IMR-90 (cell line): ENCODE measurements around the gene FOXL1.

Experiments used
- BHLHE40 ChIP-seq: fragments of 150-350 bp; IDR thresholded peaks from 2 replicates; pipeline ENCODE4 v1.6.1; 2016; ENCODE audit warnings: mild to moderate bottlenecking, low read depth, low read length
- CEBPB ChIP-seq: IDR thresholded peaks from 2 replicates; pipeline ENCODE4 v1.6.1; 2012; ENCODE audit warnings: low read depth, low read length, improper control_type of control experiment
- CTCF ChIP-seq: conservative IDR thresholded peaks from 2 replicates; pipeline ENCODE4 v1.5.1; 2012; ENCODE audit warnings: mild to moderate bottlenecking, low read depth, low read length, improper control_type of control experiment
- ELK1 ChIP-seq: fragments of 150-350 bp; IDR thresholded peaks from 2 replicates; pipeline ENCODE4 v1.6.1; 2016; ENCODE audit warnings: low read depth, mild to moderate bottlenecking, low read length, moderate library complexity, borderline replicate concordance
- MAFK ChIP-seq: IDR thresholded peaks from 2 replicates; pipeline ENCODE4 v1.6.1; 2012; ENCODE audit warnings: low read depth, low read length, improper control_type of control experiment
- MAZ ChIP-seq: IDR thresholded peaks from 2 replicates; pipeline ENCODE4 v1.6.1; 2012; ENCODE audit warnings: low read depth, mild to moderate bottlenecking, low read length, improper control_type of control experiment, moderate library complexity, borderline replicate concordance
- MXI1 ChIP-seq: IDR thresholded peaks from 2 replicates; pipeline ENCODE4 v1.6.1; 2012; ENCODE audit warnings: low read depth, mild to moderate bottlenecking, low read length, moderate library complexity, borderline replicate concordance
- POLR2A ChIP-seq: IDR thresholded peaks from 2 replicates; pipeline ENCODE4 v1.6.1; 2012; ENCODE audit warnings: mild to moderate bottlenecking, low read depth, low read length
- RAD21 ChIP-seq: IDR thresholded peaks from 2 replicates; pipeline ENCODE4 v1.6.1; 2012; ENCODE audit warnings: low read length, improper control_type of control experiment
- RCOR1 ChIP-seq: IDR thresholded peaks from 2 replicates; pipeline ENCODE4 v1.6.1; 2012; ENCODE audit warnings: mild to moderate bottlenecking, low read length, improper control_type of control experiment; ENCODE audit not compliant: insufficient replicate concordance
- RFX5 ChIP-seq: IDR thresholded peaks from 2 replicates; pipeline ENCODE4 v1.8.0; 2012; ENCODE audit warnings: low read depth, mild to moderate bottlenecking, low read length, moderate library complexity
- SMC3 ChIP-seq: fragments of 150-350 bp; IDR thresholded peaks from 2 replicates; pipeline ENCODE4 v1.6.1; 2016; ENCODE audit warnings: low read depth, mild to moderate bottlenecking, antibody characterized with exemption, low read length, moderate library complexity
- USF2 ChIP-seq: fragments of 150-350 bp; IDR thresholded peaks from 2 replicates; pipeline ENCODE4 v1.6.1; 2017; ENCODE audit warnings: mild to moderate bottlenecking, antibody characterized with exemption, low read length, low read depth

- TF ChIP-seq CTCF (no peak), POLR2A (no peak), RAD21 (no peak), BHLHE40 (no peak), USF2 (no peak), CEBPB (no peak), ELK1 (no peak), SMC3 (no peak), MAZ (no peak), RCOR1 (no peak), MXI1 (no peak), MAFK (no peak), RFX5 (no peak)
Observed at GRCh38 chr16:86595983-86596605, 17.7 kb downstream of the FOXL1 start.
